ENCODE data around the gene IGF2BP2. TPM values are rescaled to one million over a fixed set of nuclear protein-coding genes. Genes with fewer than 3 reads are reported as not detected.

The IGF2BP2 gene
- total RNA-seq, 2 donors from 2014 or later: 2.6 to 2.7 TPM

DNA sequence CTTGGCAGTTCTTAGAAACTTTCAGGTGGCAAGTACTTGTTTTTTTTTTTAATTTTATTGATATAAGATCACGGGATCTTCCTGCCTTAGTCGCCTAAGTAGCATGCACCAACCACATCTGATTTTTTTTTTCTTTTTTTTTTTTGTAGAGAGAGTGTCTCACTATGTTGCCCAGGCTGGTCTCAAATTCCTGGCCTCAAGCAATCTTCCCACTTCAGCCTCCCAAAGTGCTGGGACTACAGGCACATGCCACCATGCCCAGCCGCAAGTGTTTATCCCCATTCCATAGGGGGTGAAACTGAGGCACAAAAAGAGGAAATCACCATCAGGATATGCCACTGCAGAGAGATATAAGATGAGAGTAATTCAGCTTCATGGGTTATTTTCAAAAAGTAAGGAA, 102.9 kb downstream of the IGF2BP2 start:
- H3K9me3 ChIP-seq: no peaks in the 10 kb centered on the region
- H3K27me3 ChIP-seq (replicated peaks; ENCODE audit: insufficient read depth): no peaks in the 10 kb centered on the region
- no peaks in the 10 kb centered on the region for H3K4me1 ChIP-seq (ENCODE audit: control insufficient read depth in 1 of 2, low read depth in 2 of 2)
- DNase-seq (ENCODE audit: low spot score) (no peak), ATAC-seq (ENCODE audit: insufficient number of reproducible peaks, low FRiP score, low read depth) (no peak)
- no peak overlapping the region for H3K4me3 ChIP-seq
- H3K27ac ChIP-seq: no peak overlapping the region
- H3K36me3 ChIP-seq: no peaks in the 10 kb centered on the region
- TF ChIP-seq, protein P1, sequence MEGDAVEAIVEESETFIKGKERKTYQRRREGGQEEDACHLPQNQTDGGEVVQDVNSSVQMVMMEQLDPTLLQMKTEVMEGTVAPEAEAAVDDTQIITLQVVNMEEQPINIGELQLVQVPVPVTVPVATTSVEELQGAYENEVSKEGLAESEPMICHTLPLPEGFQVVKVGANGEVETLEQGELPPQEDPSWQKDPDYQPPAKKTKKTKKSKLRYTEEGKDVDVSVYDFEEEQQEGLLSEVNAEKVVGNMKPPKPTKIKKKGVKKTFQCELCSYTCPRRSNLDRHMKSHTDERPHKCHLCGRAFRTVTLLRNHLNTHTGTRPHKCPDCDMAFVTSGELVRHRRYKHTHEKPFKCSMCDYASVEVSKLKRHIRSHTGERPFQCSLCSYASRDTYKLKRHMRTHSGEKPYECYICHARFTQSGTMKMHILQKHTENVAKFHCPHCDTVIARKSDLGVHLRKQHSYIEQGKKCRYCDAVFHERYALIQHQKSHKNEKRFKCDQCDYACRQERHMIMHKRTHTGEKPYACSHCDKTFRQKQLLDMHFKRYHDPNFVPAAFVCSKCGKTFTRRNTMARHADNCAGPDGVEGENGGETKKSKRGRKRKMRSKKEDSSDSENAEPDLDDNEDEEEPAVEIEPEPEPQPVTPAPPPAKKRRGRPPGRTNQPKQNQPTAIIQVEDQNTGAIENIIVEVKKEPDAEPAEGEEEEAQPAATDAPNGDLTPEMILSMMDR (IDR thresholded peaks at IDR 0.05): no peak

GRCh38 chr3:185720326-185720725, 104.5 kb downstream of the IGF2BP2 start:
- no peaks in the 10 kb centered on the region for H3K4me1 ChIP-seq (ENCODE audit: control insufficient read depth in 1 of 2, low read depth in 2 of 2)
- no peaks in the 10 kb centered on the region for H3K27me3 ChIP-seq (replicated peaks; ENCODE audit: insufficient read depth)
- ATAC-seq (ENCODE audit: insufficient number of reproducible peaks, low FRiP score, low read depth): no peak
- TF ChIP-seq, protein P1 (IDR thresholded peaks at IDR 0.05): no peak
- DNase-seq (ENCODE audit: low spot score): no peak
- no peak overlapping the region for H3K4me3 ChIP-seq
- no peaks in the 10 kb centered on the region for H3K9me3 ChIP-seq
- H3K36me3 ChIP-seq: no peaks in the 10 kb centered on the region
- no peak overlapping the region for H3K27ac ChIP-seq

GRCh38 chr3:185718736-185719593, 105.9 kb downstream of the IGF2BP2 start:
- H3K36me3 ChIP-seq: no peaks in the 10 kb centered on the region
- H3K9me3 ChIP-seq: no peaks in the 10 kb centered on the region
- no peak for ATAC-seq (ENCODE audit: insufficient number of reproducible peaks, low FRiP score, low read depth)
- H3K4me3 ChIP-seq: no peak overlapping the region
- no peaks in the 10 kb centered on the region for H3K27me3 ChIP-seq (replicated peaks; ENCODE audit: insufficient read depth)
- H3K27ac ChIP-seq: no peak overlapping the region
- TF ChIP-seq, protein P1 (IDR thresholded peaks at IDR 0.05): no peak
- no peak for DNase-seq (ENCODE audit: low spot score)
- no peaks in the 10 kb centered on the region for H3K4me1 ChIP-seq (ENCODE audit: control insufficient read depth in 1 of 2, low read depth in 2 of 2)

GRCh38 chr3:185717627-185718402, 107.0 kb downstream of the IGF2BP2 start:
- Histone ChIP-seq H3K27ac (no peak overlapping the region), H3K4me3 (no peak overlapping the region)
- TF ChIP-seq, protein P1 (IDR thresholded peaks at IDR 0.05): no peak

DNA sequence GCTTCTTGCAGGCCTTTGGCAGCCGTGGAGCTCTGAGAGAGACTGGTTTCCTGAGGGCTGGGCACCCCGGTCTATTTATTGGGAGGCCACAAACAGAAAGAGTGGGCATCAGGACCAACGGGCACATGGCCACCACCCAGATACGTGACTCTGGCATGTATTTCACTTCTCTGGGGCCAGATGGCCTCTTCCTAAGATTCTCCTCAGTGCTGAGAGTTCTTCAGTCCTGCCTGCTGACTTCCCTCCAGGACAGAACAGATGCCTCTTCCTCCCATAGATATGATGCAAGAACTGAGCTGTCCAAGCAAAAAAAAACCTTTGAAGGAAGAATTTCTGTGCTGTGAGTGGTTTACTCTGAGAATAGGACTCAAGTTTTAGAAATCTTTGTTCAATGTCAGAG, 107.7 kb downstream of the IGF2BP2 start:
- Histone ChIP-seq H3K36me3 (no peaks in the 10 kb centered on the region), H3K9me3 (no peaks in the 10 kb centered on the region), H3K4me3 (no peak overlapping the region), H3K4me1 (ENCODE audit: control insufficient read depth in 1 of 2, low read depth in 2 of 2) (no peaks in the 10 kb centered on the region), H3K27ac (no peak overlapping the region), H3K27me3 (replicated peaks; ENCODE audit: insufficient read depth) (no peaks in the 10 kb centered on the region)
- TF ChIP-seq, protein P1 (IDR thresholded peaks at IDR 0.05): no peak
- DNase-seq (ENCODE audit: low spot score) (no peak), ATAC-seq (ENCODE audit: insufficient number of reproducible peaks, low FRiP score, low read depth) (no peak)

More at GRCh38 chr3:185717627-185718402, 107.0 kb downstream of the IGF2BP2 start:
- ATAC-seq (ENCODE audit: insufficient number of reproducible peaks, low FRiP score, low read depth): no peak
- no peak for DNase-seq (ENCODE audit: low spot score)
- Histone ChIP-seq H3K36me3 (no peaks in the 10 kb centered on the region), H3K9me3 (no peaks in the 10 kb centered on the region), H3K27me3 (replicated peaks; ENCODE audit: insufficient read depth) (no peaks in the 10 kb centered on the region), H3K4me1 (ENCODE audit: control insufficient read depth in 1 of 2, low read depth in 2 of 2) (no peaks in the 10 kb centered on the region)

All from thoracic aorta (tissue), 2 donors.